Measurements from ENCODE around the gene S100A1. TPM values are rescaled to one million over a fixed set of nuclear protein-coding genes. Genes with fewer than 3 reads are reported as not detected.

The S100A1 gene
- total RNA-seq, 1 experiment from 2014 or later, result not detected

- Histone ChIP-seq H4K8ac (replicated peaks; ENCODE audit: insufficient read length, low read depth, low read length) (no peak overlapping the region), H3K9ac (ENCODE audit: extremely low read depth, insufficient read length, low read length) (no peak overlapping the region), H3K27ac (ENCODE audit: insufficient read length, low read depth, low read length) (no peak overlapping the region), H3K79me1 (ENCODE audit: insufficient read depth, low read depth, low read length, poor library complexity, severe bottlenecking) (no peaks in the 10 kb centered on the region), H3K4me2 (ENCODE audit: insufficient read depth, insufficient read length, low read length) (no peak overlapping the region), H3K23me2 (ENCODE audit: insufficient read length, low read depth, low read length, poor library complexity, severe bottlenecking) (peaks cover 12% of the 10 kb centered on the region), H2BK15ac (ENCODE audit: low read depth, low read length) (no peak overlapping the region), H2BK120ac (ENCODE audit: low read depth, low read length, poor library complexity, severe bottlenecking) (no peak overlapping the region), H3K14ac (ENCODE audit: insufficient read depth, low read length) (no peak overlapping the region), H3K9me3 (ENCODE audit: control insufficient read depth, low read depth, low read length) (no peaks in the 10 kb centered on the region), H4K91ac (ENCODE audit: insufficient read length, low read depth, low read length) (no peak overlapping the region), H3K23ac (ENCODE audit: insufficient read length, low read depth, low read length) (no peak overlapping the region), H2AFZ (ENCODE audit: low read length) (no peak overlapping the region), H3K27me3 (ENCODE audit: insufficient read depth, low read length) (no peaks in the 10 kb centered on the region), H2AK5ac (ENCODE audit: insufficient read length, low read length) (no peak overlapping the region), H4K5ac (ENCODE audit: insufficient read length, low read depth, low read length) (no peak overlapping the region), H3K56ac (ENCODE audit: insufficient read length, low read depth, low read length) (no peak overlapping the region), H3K4ac (ENCODE audit: low read depth, low read length) (no peak overlapping the region), H3K4me1 (ENCODE audit: insufficient read depth, low read length) (no peaks in the 10 kb centered on the region), H2BK20ac (ENCODE audit: low read depth, low read length, poor library complexity, severe bottlenecking) (no peak overlapping the region), H2BK5ac (ENCODE audit: insufficient read length, low read length) (no peak overlapping the region), H3K79me2 (ENCODE audit: insufficient read depth, low read length) (peaks cover 4% of the 10 kb centered on the region; the same call in 1 of the 2 replicates), H2BK12ac (ENCODE audit: insufficient read length, low read depth, low read length) (no peak overlapping the region), H3T11ph (ENCODE audit: low read length) (no peak overlapping the region), H4K20me1 (ENCODE audit: control insufficient read depth, insufficient read depth, insufficient read length) (no peaks in the 10 kb centered on the region), H3K18ac (ENCODE audit: insufficient read length, low read depth, low read length) (no peak overlapping the region)
- Mint-ChIP-seq H3K4me3 (peak overlapping the region; percentile 75 to 99), H3K27ac (peak overlapping the region in 2 of 3 experiments; percentile 63 to 83; a peak in 2 of 7 replicates), H3K9me3 (peaks cover 0 to 3% of the 10 kb centered on the region in 2 experiments; a peak in 1 of 5 replicates), H3K27me3 (ENCODE audit: low read depth) (no peaks in the 10 kb centered on the region), H3K4me1 (peaks cover 13 to 16% of the 10 kb centered on the region in 2 experiments), H3K36me3 (ENCODE audit: insufficient read depth in 1 of 3, low read depth in 3 of 3) (peaks cover 39 to 67% (median 54%) of the 10 kb centered on the region in 3 experiments)
- TF ChIP-seq CTCF (conservative IDR thresholded peaks at IDR 0.05), result no peak
- DNase-seq, result no peak
- WGBS (ENCODE audit: extremely low coverage, insufficient read length, low lambda C conversion rate), result no CpG with 5 or more reads among the region's 7 CpGs
Observed at GRCh38 chr1:153635872-153636271, 7.6 kb downstream of the S100A1 start.

All from H9 (cell line).